ENCODE measurements around the gene REPS1.
A peak's percentile ranks its signal among the peaks of the same experiment; 100 is the strongest.

The REPS1 gene

DNA sequence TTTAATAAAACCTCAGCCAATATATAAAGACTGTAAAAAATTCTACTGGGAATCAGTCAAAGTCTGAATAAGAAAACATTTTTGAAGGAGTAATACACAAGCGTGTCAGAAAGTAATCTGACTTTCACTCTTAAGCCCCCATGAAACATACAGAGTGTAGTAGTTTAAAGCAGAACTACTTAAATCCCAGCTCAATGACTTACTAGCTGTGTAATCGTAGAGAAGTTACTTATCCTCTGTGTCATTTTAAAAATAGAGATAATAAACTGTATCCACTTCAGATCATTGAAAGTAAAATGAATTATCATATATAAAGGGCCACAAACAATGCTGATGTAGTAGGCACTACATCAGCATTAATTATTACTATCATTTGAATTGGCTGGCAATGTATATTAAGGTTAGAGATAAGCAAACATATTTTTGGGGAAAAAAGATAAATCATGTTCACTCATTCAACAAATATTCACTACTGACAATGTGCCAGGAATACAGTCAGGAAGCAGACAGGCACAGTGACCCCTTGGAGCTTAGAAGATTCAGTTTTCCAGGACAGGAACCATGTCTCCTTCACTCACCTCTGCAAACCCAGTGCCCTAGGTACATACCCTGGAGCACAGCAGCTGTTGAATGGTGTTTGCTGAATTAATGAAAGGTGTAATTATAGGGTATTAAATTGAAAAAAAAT, 14.4 kb downstream of the REPS1 start:
- Histone ChIP-seq H3K36me3 (ENCODE audit: control insufficient read depth in 5 of 5, insufficient read depth in 5 of 5, low read length in 5 of 5) (no peaks in the 10 kb centered on the region), H3K27me3 (ENCODE audit: control insufficient read depth in 5 of 5, insufficient read depth in 4 of 5, low read length in 5 of 5) (no peaks in the 10 kb centered on the region), H3K9me3 (ENCODE audit: control insufficient read depth in 5 of 5, low read length in 5 of 5) (no peaks in the 10 kb centered on the region), H3K9ac (ENCODE audit: low read length in 5 of 5) (peak overlapping the region in 1 of 5 donors; percentile 25), H3K4me3 (ENCODE audit: low read depth in 1 of 5, low read length in 5 of 5) (no peak overlapping the region), H3K27ac (ENCODE audit: low read depth, low read length) (peak overlapping the region; percentile 63), H3K4me1 (ENCODE audit: control insufficient read depth in 5 of 5, insufficient read depth in 5 of 5, low read length in 5 of 5) (peaks cover 0 to 40% (median 39%) of the 10 kb centered on the region in 5 donors)

DNA sequence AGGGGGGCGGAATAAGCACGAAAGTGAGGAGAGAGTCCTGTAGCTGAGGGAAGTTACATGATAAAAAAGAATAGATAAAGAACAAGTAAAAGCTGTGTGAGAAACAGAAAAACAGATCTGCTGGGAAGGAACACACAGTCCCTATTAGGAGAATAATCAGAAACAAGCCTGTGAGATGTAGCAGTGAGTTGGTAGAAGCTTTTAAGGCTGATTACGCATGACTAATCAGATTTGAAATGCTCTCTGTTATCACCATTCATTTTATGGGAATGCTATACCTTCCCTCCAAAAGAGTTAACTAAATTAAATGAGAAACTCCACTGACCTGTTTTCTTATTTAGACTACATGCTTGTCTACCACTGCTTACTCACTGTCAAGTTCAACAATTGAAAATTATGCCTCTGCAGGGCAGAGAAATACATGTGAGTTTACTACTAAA, 15.8 kb downstream of the REPS1 start:
- H3K9ac ChIP-seq (ENCODE audit: low read length in 5 of 5): no peak overlapping the region
- H3K27me3 ChIP-seq (ENCODE audit: control insufficient read depth in 5 of 5, insufficient read depth in 4 of 5, low read length in 5 of 5): no peaks in the 10 kb centered on the region
- H3K4me1 ChIP-seq (ENCODE audit: control insufficient read depth in 5 of 5, insufficient read depth in 5 of 5, low read length in 5 of 5): peaks cover 0 to 40% (median 39%) of the 10 kb centered on the region in 5 donors
- no peak overlapping the region for H3K4me3 ChIP-seq (ENCODE audit: low read depth in 1 of 5, low read length in 5 of 5)
- no peaks in the 10 kb centered on the region for H3K36me3 ChIP-seq (ENCODE audit: control insufficient read depth in 5 of 5, insufficient read depth in 5 of 5, low read length in 5 of 5)
- H3K9me3 ChIP-seq (ENCODE audit: control insufficient read depth in 5 of 5, low read length in 5 of 5): no peaks in the 10 kb centered on the region
- peak overlapping the region; percentile 63 for H3K27ac ChIP-seq (ENCODE audit: low read depth, low read length)

DNA sequence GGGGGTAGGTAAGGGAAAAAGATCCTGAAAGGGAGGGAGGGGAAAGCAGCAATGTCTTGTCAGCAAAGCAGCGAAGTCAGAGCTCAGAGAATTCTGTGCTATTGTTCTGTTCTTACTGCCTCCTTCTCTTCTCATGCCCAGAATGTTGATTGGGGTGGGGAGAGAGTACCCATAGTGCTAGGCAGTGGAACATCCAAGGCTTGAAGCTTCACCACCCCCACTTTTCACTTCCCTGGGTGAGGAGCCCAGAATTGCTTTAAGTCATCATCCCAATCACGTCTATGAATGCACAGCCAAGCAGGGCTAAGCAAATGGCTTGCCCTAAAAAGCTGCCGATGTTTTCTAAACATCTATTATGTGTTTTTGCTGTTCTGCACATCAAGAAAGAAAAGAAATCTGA, 16.5 kb downstream of the REPS1 start:
- no peak overlapping the region for H3K9ac ChIP-seq (ENCODE audit: low read length in 5 of 5)
- no peaks in the 10 kb centered on the region for H3K9me3 ChIP-seq (ENCODE audit: control insufficient read depth in 5 of 5, low read length in 5 of 5)
- no peak overlapping the region for H3K4me3 ChIP-seq (ENCODE audit: low read depth in 1 of 5, low read length in 5 of 5)
- H3K27me3 ChIP-seq (ENCODE audit: control insufficient read depth in 5 of 5, insufficient read depth in 4 of 5, low read length in 5 of 5): no peaks in the 10 kb centered on the region
- H3K36me3 ChIP-seq (ENCODE audit: control insufficient read depth in 5 of 5, insufficient read depth in 5 of 5, low read length in 5 of 5): no peaks in the 10 kb centered on the region
- H3K4me1 ChIP-seq (ENCODE audit: control insufficient read depth in 5 of 5, insufficient read depth in 5 of 5, low read length in 5 of 5): peaks cover 0 to 40% (median 39%) of the 10 kb centered on the region in 5 donors
- H3K27ac ChIP-seq (ENCODE audit: low read depth, low read length): peak overlapping the region; percentile 63

- H3K4me3 ChIP-seq (ENCODE audit: low read depth in 1 of 5, low read length in 5 of 5): no peak overlapping the region
- H3K9ac ChIP-seq (ENCODE audit: low read length in 5 of 5): no peak overlapping the region
- no peaks in the 10 kb centered on the region for H3K36me3 ChIP-seq (ENCODE audit: control insufficient read depth in 5 of 5, insufficient read depth in 5 of 5, low read length in 5 of 5)
- H3K4me1 ChIP-seq (ENCODE audit: control insufficient read depth in 5 of 5, insufficient read depth in 5 of 5, low read length in 5 of 5): peaks cover 0 to 40% (median 39%) of the 10 kb centered on the region in 5 donors
- no peaks in the 10 kb centered on the region for H3K9me3 ChIP-seq (ENCODE audit: control insufficient read depth in 5 of 5, low read length in 5 of 5)
- peak overlapping the region; percentile 28 for H3K27ac ChIP-seq (ENCODE audit: low read depth, low read length)
- H3K27me3 ChIP-seq (ENCODE audit: control insufficient read depth in 5 of 5, insufficient read depth in 4 of 5, low read length in 5 of 5): no peaks in the 10 kb centered on the region
Observed at GRCh38 chr6:138970856-138971425, 17.1 kb downstream of the REPS1 start.

DNA sequence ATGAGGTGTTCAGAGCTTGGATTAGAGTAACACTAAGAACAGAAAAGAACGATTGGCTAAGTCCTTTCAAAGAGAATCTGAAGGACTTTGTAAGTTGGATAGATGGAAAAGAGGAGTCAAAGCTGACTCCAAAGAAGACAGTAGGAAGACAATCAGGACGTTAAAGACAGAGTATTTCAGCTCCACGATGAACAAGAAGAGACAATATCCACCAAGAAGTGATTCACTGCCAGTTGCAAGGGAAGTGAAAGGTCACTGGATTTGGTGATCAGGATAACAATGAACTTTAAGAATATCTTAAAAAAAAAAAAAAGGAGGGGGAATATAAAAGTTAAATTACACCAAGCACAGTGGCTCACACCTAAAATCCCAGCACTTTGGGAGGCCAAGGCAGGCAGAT, 17.9 kb downstream of the REPS1 start:
- no peaks in the 10 kb centered on the region for H3K27me3 ChIP-seq (ENCODE audit: control insufficient read depth in 5 of 5, insufficient read depth in 4 of 5, low read length in 5 of 5)
- no peaks in the 10 kb centered on the region for H3K36me3 ChIP-seq (ENCODE audit: control insufficient read depth in 5 of 5, insufficient read depth in 5 of 5, low read length in 5 of 5)
- H3K4me1 ChIP-seq (ENCODE audit: control insufficient read depth in 5 of 5, insufficient read depth in 5 of 5, low read length in 5 of 5): peaks cover 0 to 40% (median 39%) of the 10 kb centered on the region in 5 donors
- no peaks in the 10 kb centered on the region for H3K9me3 ChIP-seq (ENCODE audit: control insufficient read depth in 5 of 5, low read length in 5 of 5)
- no peak overlapping the region for H3K4me3 ChIP-seq (ENCODE audit: low read depth in 1 of 5, low read length in 5 of 5)
- no peak overlapping the region for H3K9ac ChIP-seq (ENCODE audit: low read length in 5 of 5)
- peak overlapping the region; percentile 28 for H3K27ac ChIP-seq (ENCODE audit: low read depth, low read length)

DNA sequence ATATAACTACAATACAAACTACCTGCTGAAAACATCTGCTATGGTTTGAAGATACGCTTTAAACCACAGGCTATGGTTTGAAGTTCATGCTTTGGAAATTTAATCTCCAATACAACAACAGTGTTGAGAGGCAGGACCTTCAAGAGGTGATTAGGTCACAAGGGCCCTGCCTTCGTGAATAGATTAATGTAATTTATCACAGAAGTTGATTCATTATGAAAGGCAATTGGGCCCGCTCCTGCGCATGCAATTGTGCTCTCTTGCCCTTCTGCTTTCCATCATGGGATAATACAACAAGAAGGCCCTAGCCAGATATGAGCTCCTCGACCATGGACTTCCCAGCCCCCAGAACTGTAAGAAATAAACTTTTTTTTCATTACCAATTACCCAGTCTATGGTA, 21.2 kb downstream of the REPS1 start:
- Histone ChIP-seq H3K4me1 (ENCODE audit: control insufficient read depth in 5 of 5, insufficient read depth in 5 of 5, low read length in 5 of 5) (peaks cover 0 to 28% (median 21%) of the 10 kb centered on the region in 5 donors), H3K9me3 (ENCODE audit: control insufficient read depth in 5 of 5, low read length in 5 of 5) (no peaks in the 10 kb centered on the region), H3K36me3 (ENCODE audit: control insufficient read depth in 5 of 5, insufficient read depth in 5 of 5, low read length in 5 of 5) (no peaks in the 10 kb centered on the region), H3K9ac (ENCODE audit: low read length in 5 of 5) (no peak overlapping the region), H3K27me3 (ENCODE audit: control insufficient read depth in 5 of 5, insufficient read depth in 4 of 5, low read length in 5 of 5) (no peaks in the 10 kb centered on the region), H3K4me3 (ENCODE audit: low read depth in 1 of 5, low read length in 5 of 5) (no peak overlapping the region), H3K27ac (ENCODE audit: low read depth, low read length) (no peak overlapping the region)

DNA sequence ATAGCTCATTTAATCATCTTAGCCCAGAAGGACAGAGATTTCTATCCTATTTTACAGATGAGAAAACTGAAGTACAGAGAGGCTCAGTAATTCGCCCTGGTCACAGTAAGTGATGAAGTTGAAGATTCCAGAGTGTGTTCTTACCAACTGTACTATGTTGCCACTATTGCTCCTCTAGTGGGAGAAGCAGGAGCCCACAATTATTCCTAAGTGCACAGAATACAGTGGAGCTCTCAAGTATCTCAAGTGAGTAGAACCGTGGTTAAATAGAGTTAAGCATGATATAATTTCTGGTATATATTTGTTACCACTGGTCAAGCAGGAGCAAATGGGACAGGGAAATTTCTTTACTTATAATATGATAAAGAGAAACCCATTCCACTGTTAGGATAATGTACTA, 22.1 kb downstream of the REPS1 start:
- no peaks in the 10 kb centered on the region for H3K27me3 ChIP-seq (ENCODE audit: control insufficient read depth in 5 of 5, insufficient read depth in 4 of 5, low read length in 5 of 5)
- no peaks in the 10 kb centered on the region for H3K36me3 ChIP-seq (ENCODE audit: control insufficient read depth in 5 of 5, insufficient read depth in 5 of 5, low read length in 5 of 5)
- H3K27ac ChIP-seq (ENCODE audit: low read depth, low read length): no peak overlapping the region
- no peaks in the 10 kb centered on the region for H3K9me3 ChIP-seq (ENCODE audit: control insufficient read depth in 5 of 5, low read length in 5 of 5)
- no peak overlapping the region for H3K9ac ChIP-seq (ENCODE audit: low read length in 5 of 5)
- no peak overlapping the region for H3K4me3 ChIP-seq (ENCODE audit: low read depth in 1 of 5, low read length in 5 of 5)
- H3K4me1 ChIP-seq (ENCODE audit: control insufficient read depth in 5 of 5, insufficient read depth in 5 of 5, low read length in 5 of 5): peaks cover 0 to 19% (median 12%) of the 10 kb centered on the region in 5 donors

DNA sequence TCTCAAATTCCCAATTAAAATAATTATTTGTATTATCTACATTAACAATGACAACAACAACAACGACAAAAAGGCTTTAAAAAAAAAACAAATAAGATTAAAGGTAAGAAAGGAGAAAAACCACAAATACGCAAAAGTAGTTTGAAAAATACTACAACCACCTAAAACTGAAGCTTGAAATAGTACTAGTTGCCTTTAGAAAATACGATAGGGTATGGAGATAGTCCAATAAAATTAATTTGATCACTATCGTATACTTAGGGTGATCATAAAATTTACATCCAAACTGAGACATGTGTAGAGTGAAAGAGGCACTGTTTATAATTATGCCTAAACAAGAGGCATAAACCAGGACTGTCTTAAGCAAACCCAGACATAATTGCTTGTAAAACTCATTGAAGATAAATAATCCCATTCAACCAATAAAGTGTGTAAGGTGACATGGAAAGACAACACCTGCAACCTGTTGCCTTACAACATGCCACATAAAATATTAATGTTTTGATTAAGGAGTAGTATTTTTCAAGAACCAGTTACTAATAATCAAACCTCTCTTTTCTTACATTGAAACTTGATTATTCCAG, 22.7 kb downstream of the REPS1 start:
- no peak overlapping the region for H3K4me3 ChIP-seq (ENCODE audit: low read depth in 1 of 5, low read length in 5 of 5)

GRCh38 chr6:138964012-138964411, 24.0 kb downstream of the REPS1 start:
- Histone ChIP-seq H3K4me3 (ENCODE audit: low read depth in 1 of 5, low read length in 5 of 5) (no peak overlapping the region), H3K27me3 (ENCODE audit: control insufficient read depth in 5 of 5, insufficient read depth in 4 of 5, low read length in 5 of 5) (no peaks in the 10 kb centered on the region), H3K9ac (ENCODE audit: low read length in 5 of 5) (no peak overlapping the region), H3K36me3 (ENCODE audit: control insufficient read depth in 5 of 5, insufficient read depth in 5 of 5, low read length in 5 of 5) (no peaks in the 10 kb centered on the region), H3K9me3 (ENCODE audit: control insufficient read depth in 5 of 5, low read length in 5 of 5) (no peaks in the 10 kb centered on the region), H3K4me1 (ENCODE audit: control insufficient read depth in 5 of 5, insufficient read depth in 5 of 5, low read length in 5 of 5) (peaks cover 0 to 8% (median 3%) of the 10 kb centered on the region in 5 donors), H3K27ac (ENCODE audit: low read depth, low read length) (no peak overlapping the region)

More for the DNA sequence above, 22.7 kb downstream of the REPS1 start:
- Histone ChIP-seq H3K27ac (ENCODE audit: low read depth, low read length) (no peak overlapping the region), H3K36me3 (ENCODE audit: control insufficient read depth in 5 of 5, insufficient read depth in 5 of 5, low read length in 5 of 5) (no peaks in the 10 kb centered on the region), H3K27me3 (ENCODE audit: control insufficient read depth in 5 of 5, insufficient read depth in 4 of 5, low read length in 5 of 5) (no peaks in the 10 kb centered on the region), H3K9ac (ENCODE audit: low read length in 5 of 5) (no peak overlapping the region), H3K4me1 (ENCODE audit: control insufficient read depth in 5 of 5, insufficient read depth in 5 of 5, low read length in 5 of 5) (peaks cover 0 to 14% (median 6%) of the 10 kb centered on the region in 5 donors), H3K9me3 (ENCODE audit: control insufficient read depth in 5 of 5, low read length in 5 of 5) (no peaks in the 10 kb centered on the region)

DNA sequence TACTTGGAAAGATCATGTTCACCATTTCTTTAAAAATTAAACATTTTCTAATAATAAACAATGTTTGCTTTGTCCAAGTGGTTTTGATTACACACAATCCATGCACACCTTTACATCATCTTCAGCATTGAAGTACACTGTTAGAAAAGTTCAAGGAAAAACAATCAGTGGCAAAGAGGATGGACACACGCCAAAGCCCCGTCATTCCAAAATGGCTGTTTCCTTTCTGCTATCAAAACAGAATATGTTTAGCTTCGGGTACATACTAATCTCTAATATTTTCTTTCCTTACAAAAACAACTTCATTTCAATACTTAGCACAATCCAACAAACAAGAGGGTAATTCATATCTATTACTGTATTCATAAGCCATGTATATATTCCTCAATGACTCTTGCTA, 24.5 kb downstream of the REPS1 start:
- Histone ChIP-seq H3K9me3 (ENCODE audit: control insufficient read depth in 5 of 5, low read length in 5 of 5) (no peaks in the 10 kb centered on the region), H3K27ac (ENCODE audit: low read depth, low read length) (no peak overlapping the region), H3K4me3 (ENCODE audit: low read depth in 1 of 5, low read length in 5 of 5) (no peak overlapping the region), H3K9ac (ENCODE audit: low read length in 5 of 5) (no peak overlapping the region), H3K27me3 (ENCODE audit: control insufficient read depth in 5 of 5, insufficient read depth in 4 of 5, low read length in 5 of 5) (no peaks in the 10 kb centered on the region), H3K36me3 (ENCODE audit: control insufficient read depth in 5 of 5, insufficient read depth in 5 of 5, low read length in 5 of 5) (no peaks in the 10 kb centered on the region), H3K4me1 (ENCODE audit: control insufficient read depth in 5 of 5, insufficient read depth in 5 of 5, low read length in 5 of 5) (peaks cover 0 to 9% (median 8%) of the 10 kb centered on the region in 5 donors)
